Ovary (tissue), 9 donors: ENCODE measurements around the gene C16orf54. TPM values are rescaled to one million over a fixed set of nuclear protein-coding genes. Genes with fewer than 3 reads are reported as not detected.
"Not testable (repeated sequence)": the region's sequence is repeated elsewhere in the genome, so short reads cannot be mapped to it uniquely, and the experiment has no call there.

Source experiments
- DNase-seq, 5 donors: peaks; one replicate each; pipeline ENCODE4 v3.0.0-alpha.2; 2019 to 2020
- H3K27ac ChIP-seq, 2 donors: fragments of 200-600 bp; one replicate each; pipeline versions ENCODE4 v1.5.1 to v1.8.0; 2019 to 2022
- H3K27me3 ChIP-seq: fragments of 200-600 bp; one replicate; pipeline ENCODE4 v1.8.0; 2022
- H3K36me3 ChIP-seq: fragments of 200-600 bp; sonication (generic); one replicate; pipeline ENCODE4 v1.5.1; 2019
- H3K4me1 ChIP-seq: one replicate; pipeline ENCODE4 v1.8.1; 2013; ENCODE audit warnings: mild to moderate bottlenecking, moderate library complexity; ENCODE audit not compliant: insufficient read depth
- H3K4me3 ChIP-seq: fragments of 200-600 bp; sonication (generic); one replicate; pipeline ENCODE4 v1.5.1; 2017
- H3K9me3 ChIP-seq, 2 donors: fragments of 200-600 bp in 1 of 2; sonication (generic) in 1 of 2; one replicate each; pipeline versions ENCODE4 v1.5.1 to v1.8.1; 2013 to 2019; ENCODE audit warnings: mild to moderate bottlenecking in 1 of 2, moderate library complexity in 1 of 2
- CTCF ChIP-seq, 3 donors: fragments of 450-650 bp in 2 of 3; fragments of 200-600 bp in 1 of 3; IDR thresholded peaks; one replicate each; pipeline versions ENCODE4 v1.5.1 to v1.8.0; 2016 to 2022; ENCODE audit warnings: antibody characterized with exemption in 3 of 3, mild to moderate bottlenecking in 1 of 3
- EP300 ChIP-seq: sonication (generic); formaldehyde crosslinking; IDR thresholded peaks from one replicate; pipeline ENCODE4 v1.6.1; 2017; ENCODE audit warnings: antibody characterized with exemption
- POLR2A ChIP-seq: fragments of 450-650 bp; IDR thresholded peaks from one replicate; pipeline ENCODE4 v1.6.1; 2017; ENCODE audit warnings: antibody characterized with exemption, mild to moderate bottlenecking, moderate library complexity
- WGBS, 3 donors: extraction: QIAGEN DNeasy Blood & Tissue Kit in 1 of 3; methylation state at CpG; one replicate each; pipeline versions ENCODE4 v1.1.5 to v1.1.7; 2013 to 2017; 5-methylcytosine and 5-hydroxymethylcytosine counted together
- intact Hi-C, 4 donors: fragments of 100-400 bp; cut with DNase I; formaldehyde crosslinking; loops; one replicate each; pipeline versions ENCODE4 v1.11.0 to v1.15.1; 2022 to 2023
- polyA plus RNA-seq, 2 donors: library from polyadenylated mRNA; stranded (reverse); fragments of 200-250 nt in 1 of 2; fragments of 350-450 nt in 1 of 2; fragmentation: Illumina TruSeq in 1 of 2; extraction: RNeasy Lipid Tissue Mini Kit (QIAGEN cat#74804) in 1 of 2; gene quantifications; one replicate each; pipeline ENCODE4 v1.2.3, GENCODE V29; 2013 to 2014
- total RNA-seq, 7 donors: library from RNA; depleted of rRNA in 2 of 7; stranded (reverse); fragments of >200 nt in 2 of 7; fragmentation: NEBNext Ultra II Directional in 3 of 7; extraction: Animal tissue kit (Norgen Biotek cat#: 25700) in 3 of 7; gene quantifications; one replicate each; pipeline versions ENCODE4 v1.1.0 to v1.2.4, GENCODE V29; 2016 to 2023
- donor health status: DM: no; HTN: no; CAD: no; lungs with moderate emphysema.
- donor health status: DM: no; HTN: no; CAD: no.
- donor health status: Bipolar disorder and iron deficiency.
- donor health status: DM: yes; HTN: yes; CAD: no.
- donor health status: DM: no; HTN: no; CAD: no.
- donor health status: DM: yes; HTN: yes; CAD: no.

C16orf54 gene
- total and polyA plus RNA-seq, 9 donors = 0.12 to 1.7 (median 0.30) TPM

- intact Hi-C loops = no loop called here
- Histone ChIP-seq H3K4me1 (no peaks in the 10 kb centered on the region), H3K27ac (no peak overlapping the region), H3K27me3 (no peaks in the 10 kb centered on the region), H3K9me3 (no peaks in the 10 kb centered on the region), H3K4me3 (no peak overlapping the region), H3K36me3 (no peaks in the 10 kb centered on the region)
- DNase-seq = no peak
- 50 to 74% (median 60%) methylated on average over 16 of the region's 16 CpGs for WGBS, 3 donors
- no peak for TF ChIP-seq CTCF (IDR thresholded peaks at IDR 0.05)
- TF ChIP-seq EP300 = no peak
- TF ChIP-seq POLR2A = no peak
Observed at GRCh38 chr16:29708917-29709600, 36.7 kb downstream of the C16orf54 start.

DNA sequence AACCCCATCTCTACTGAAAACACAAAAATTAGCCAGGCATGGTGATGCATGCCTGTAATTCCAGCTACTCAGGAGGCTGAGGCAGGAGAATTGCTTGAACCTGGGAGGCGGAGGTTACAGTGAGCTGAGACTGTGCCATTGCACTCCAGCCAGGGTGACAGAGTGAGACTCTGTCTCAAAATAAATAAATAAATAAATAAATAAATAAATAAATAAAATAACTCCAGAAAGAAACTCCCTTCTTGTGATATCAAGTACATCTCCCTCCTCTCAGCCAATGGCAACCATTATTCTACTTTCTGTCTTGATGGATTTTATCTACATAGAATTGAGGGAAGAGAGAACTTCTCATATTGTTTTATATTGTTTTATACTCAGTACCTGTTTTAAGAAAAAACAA, 38.6 kb downstream of the C16orf54 start:
- H3K4me1 ChIP-seq, H3K36me3 ChIP-seq, H3K4me3 ChIP-seq, DNase-seq, intact Hi-C loops, H3K9me3 ChIP-seq, H3K27me3 ChIP-seq, H3K27ac ChIP-seq: not testable (repeated sequence)
- WGBS, 3 donors = 92 to 97% (median 97%) methylated on average over 1 of the region's 1 CpG

GRCh38 chr16:29705030-29705429, 40.8 kb downstream of the C16orf54 start:
- no peaks in the 10 kb centered on the region for H3K27me3 ChIP-seq
- no peaks in the 10 kb centered on the region for H3K9me3 ChIP-seq
- no peaks in the 10 kb centered on the region for H3K4me1 ChIP-seq
- TF ChIP-seq CTCF (IDR thresholded peaks at IDR 0.05) (no peak), POLR2A (no peak), EP300 (no peak)
- no peaks in the 10 kb centered on the region for H3K36me3 ChIP-seq
- intact Hi-C loops = no loop called here
- no peak overlapping the region for H3K27ac ChIP-seq
- no peak overlapping the region for H3K4me3 ChIP-seq
- 50 to 54% (median 51%) methylated on average over 2 of the region's 2 CpGs for WGBS, 3 donors
- DNase-seq = no peak

GRCh38 chr16:29702269-29702668, 43.5 kb downstream of the C16orf54 start:
- Histone ChIP-seq H3K27ac (no peak overlapping the region), H3K4me3 (no peak overlapping the region), H3K27me3 (no peaks in the 10 kb centered on the region), H3K36me3 (no peaks in the 10 kb centered on the region), H3K4me1 (no peaks in the 10 kb centered on the region), H3K9me3 (no peaks in the 10 kb centered on the region)
- intact Hi-C loops = no loop called here
- no peak for TF ChIP-seq POLR2A
- no peak for TF ChIP-seq EP300
- WGBS, 3 donors = 68 to 74% (median 73%) methylated on average over 13 of the region's 13 CpGs
- no peak for DNase-seq

GRCh38 chr16:29701214-29701555, 44.6 kb downstream of the C16orf54 start:
- 68 to 79% (median 77%) methylated on average over 5 of the region's 5 CpGs for WGBS, 3 donors
- intact Hi-C loops = no loop called here
- TF ChIP-seq EP300 = no peak
- no peak for TF ChIP-seq CTCF (IDR thresholded peaks at IDR 0.05)
- TF ChIP-seq POLR2A = no peak
- H3K27me3 ChIP-seq = no peaks in the 10 kb centered on the region
- no peak overlapping the region for H3K4me3 ChIP-seq
- DNase-seq = no peak
- no peaks in the 10 kb centered on the region for H3K9me3 ChIP-seq
- no peak overlapping the region for H3K27ac ChIP-seq
- H3K4me1 ChIP-seq = no peaks in the 10 kb centered on the region
- no peaks in the 10 kb centered on the region for H3K36me3 ChIP-seq
